ENCODE data around the gene ZPR1.

Gene ZPR1

DNA sequence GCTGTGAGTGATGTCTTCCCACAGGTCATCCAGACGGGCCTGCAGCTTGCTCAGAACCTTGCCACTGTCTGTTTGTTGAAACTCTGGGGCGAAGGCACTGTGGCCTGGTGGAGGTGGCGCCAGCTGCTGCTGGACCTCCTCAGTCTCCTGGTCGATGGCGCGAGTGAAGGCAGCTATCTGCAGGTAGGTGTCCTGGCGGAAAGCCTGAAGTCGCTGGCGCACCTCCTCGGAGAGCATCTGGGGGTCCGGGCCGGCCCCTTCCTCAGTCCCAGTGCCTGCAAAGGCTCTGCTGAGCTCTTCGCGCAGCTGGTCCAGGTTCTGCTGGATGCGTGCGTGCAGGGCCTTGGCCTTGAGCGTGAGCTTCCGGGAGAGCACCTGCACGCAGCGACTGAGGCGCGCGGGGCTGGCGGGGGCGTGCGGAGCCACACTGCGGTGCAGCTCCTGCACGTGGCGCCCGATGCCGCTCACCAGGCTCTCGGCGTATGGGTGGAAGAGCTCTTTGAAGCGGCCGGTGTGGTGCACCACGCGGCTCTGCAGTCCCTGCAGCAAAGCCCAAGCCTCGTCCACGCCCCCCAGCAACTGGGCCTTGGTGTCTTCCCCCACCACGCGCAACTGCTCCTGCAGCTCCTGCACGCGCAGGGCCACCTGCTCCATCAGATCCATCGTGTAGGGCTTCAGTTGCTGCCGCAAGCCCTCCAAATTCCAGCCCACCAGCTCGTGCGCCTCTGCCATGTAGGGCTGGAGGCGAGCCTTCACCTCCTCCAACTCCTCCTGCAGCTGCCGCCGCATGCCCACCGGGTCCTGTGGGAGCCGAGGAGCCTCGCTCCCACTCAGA lies 2.6 kb upstream of the ZPR1 start:
- Mint-ChIP-seq H3K27me3 (peaks cover 17% of the 10 kb centered on the region), H3K4me3 (no peak overlapping the region), H3K4me1 (peaks cover 41% of the 10 kb centered on the region), H3K27ac (no peak overlapping the region), H3K9me3 (no peaks in the 10 kb centered on the region)
- no peak for ATAC-seq
- no peak for DNase-seq

DNA sequence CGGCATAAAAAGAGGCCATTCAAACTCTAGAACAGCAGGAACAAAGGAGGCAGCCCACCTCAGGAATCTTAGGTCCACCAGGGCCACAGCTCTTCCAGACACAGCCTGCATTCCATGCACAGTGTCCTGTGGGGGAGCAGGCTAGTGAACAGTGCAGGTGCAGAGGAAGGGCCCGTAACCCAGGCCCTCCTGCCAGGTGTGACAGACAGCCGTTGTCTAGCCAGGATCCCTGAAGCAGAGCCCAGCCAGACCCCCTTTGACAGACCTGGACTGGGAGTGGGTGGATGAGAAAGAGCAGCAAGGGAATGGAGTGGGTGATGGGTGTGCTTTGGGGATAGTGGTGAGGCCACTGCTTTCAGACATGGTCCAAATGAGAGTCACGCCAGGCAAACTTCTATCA lies 1.2 kb upstream of the ZPR1 start:
- ATAC-seq (no peak), DNase-seq (no peak)
- peak overlapping the region; percentile 78 to 84 for H3K4me3 Mint-ChIP-seq
- peaks cover 8% of the 10 kb centered on the region for H3K27me3 Mint-ChIP-seq
- H3K9me3 Mint-ChIP-seq = no peaks in the 10 kb centered on the region
- H3K27ac Mint-ChIP-seq = no peak overlapping the region
- peaks cover 55% of the 10 kb centered on the region for H3K4me1 Mint-ChIP-seq

DNA sequence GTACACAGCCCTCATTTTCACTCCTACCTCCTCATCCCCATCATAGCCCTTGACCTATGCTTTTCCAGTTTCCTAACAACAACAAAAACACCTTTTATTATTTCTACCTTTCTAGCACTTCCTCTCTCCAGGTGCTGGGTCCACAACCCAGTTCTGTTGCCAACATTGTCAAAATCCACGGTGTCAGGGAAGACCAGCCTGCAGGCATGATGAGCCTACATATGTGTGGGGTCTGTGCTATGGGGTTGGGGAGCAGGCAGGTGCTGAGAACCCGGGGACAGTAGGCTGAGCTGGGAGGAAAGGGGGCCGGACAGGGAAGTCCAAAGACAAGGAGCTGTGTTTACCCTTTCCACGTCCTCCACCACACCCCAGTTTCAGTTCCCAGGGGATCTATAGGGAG lies 711 bp upstream of the ZPR1 start:
- peak overlapping the region; percentile 28 to 89 for H3K27ac Mint-ChIP-seq
- DNase-seq (no peak), ATAC-seq (no peak)
- peaks cover 8% of the 10 kb centered on the region for H3K27me3 Mint-ChIP-seq
- H3K4me1 Mint-ChIP-seq = peaks cover 56% of the 10 kb centered on the region
- H3K9me3 Mint-ChIP-seq = no peaks in the 10 kb centered on the region
- H3K4me3 Mint-ChIP-seq = peak overlapping the region; percentile 78 to 84

DNA sequence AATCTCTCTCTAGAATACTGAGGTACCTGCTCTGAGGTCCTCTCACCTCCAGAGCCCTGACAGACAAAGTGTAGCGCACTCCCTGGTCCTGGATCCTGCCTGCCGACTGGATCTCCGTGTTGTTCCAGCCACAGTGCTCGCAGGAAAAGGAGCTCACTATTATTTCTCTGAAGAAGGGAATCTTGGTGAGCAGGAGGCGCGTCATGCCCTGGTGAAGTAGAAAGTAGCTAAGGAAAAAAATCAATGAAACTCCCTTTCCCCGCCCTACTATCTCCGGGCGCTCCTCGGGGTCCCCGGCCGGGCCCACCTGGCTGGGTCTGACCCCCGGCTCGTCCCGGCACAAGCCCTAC lies 412 bp downstream of the ZPR1 start:
- DNase-seq (no peak), ATAC-seq (peak; percentile 11)
- peaks cover 67% of the 10 kb centered on the region for H3K4me1 Mint-ChIP-seq
- H3K4me3 Mint-ChIP-seq = peak overlapping the region; percentile 78 to 84
- H3K27ac Mint-ChIP-seq = peak overlapping the region; percentile 92 to 94
- H3K9me3 Mint-ChIP-seq = no peaks in the 10 kb centered on the region
- H3K27me3 Mint-ChIP-seq = peaks cover 8% of the 10 kb centered on the region

DNA sequence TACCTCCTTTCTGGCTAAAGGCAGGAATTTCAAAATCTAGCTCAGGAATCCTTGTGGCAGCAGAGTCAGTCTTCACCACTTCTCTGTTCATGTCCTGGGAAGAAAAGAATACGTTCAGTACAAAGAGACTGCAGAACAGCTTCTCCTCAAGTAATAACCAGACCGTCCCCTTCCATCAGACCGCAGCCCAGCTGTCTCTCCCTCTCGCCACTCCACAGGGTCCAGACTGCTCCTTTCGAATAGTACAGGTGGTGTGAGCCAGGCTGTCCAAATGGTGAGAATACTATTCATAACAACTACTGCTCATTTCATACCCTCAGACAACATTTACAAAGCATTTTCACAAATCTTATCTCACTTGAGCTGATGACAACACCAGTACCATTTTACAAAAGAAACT lies 857 bp downstream of the ZPR1 start:
- no peak for ATAC-seq
- peaks cover 72% of the 10 kb centered on the region for H3K4me1 Mint-ChIP-seq

DNA sequence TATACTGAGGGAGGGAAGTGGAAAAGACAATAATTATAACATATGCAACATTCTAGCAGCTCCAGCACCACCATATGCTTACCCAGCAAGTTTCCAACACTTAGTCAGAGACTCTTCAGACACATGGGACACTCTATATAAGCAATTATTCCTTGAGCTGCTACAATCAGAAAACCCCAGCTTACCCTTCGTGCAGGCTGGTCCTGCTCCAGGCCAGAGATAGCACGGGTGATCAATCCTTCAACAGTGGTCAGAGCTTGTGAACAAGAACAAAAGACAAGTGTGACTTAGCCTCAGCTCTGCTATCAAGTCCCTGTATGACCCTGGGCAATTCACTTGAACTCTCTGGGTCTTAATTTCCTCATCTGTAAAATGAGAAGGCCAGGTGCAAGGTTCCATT lies 1.5 kb downstream of the ZPR1 start:
- peak overlapping the region; percentile 78 to 84 for H3K4me3 Mint-ChIP-seq
- peaks cover 74% of the 10 kb centered on the region for H3K4me1 Mint-ChIP-seq
- DNase-seq (no peak), ATAC-seq (no peak)
- H3K9me3 Mint-ChIP-seq = no peaks in the 10 kb centered on the region
- H3K27ac Mint-ChIP-seq = no peak overlapping the region
- peaks cover 8% of the 10 kb centered on the region for H3K27me3 Mint-ChIP-seq

More for the DNA sequence above, 857 bp downstream of the ZPR1 start:
- Mint-ChIP-seq H3K4me3 (peak overlapping the region; percentile 78 to 84), H3K27ac (peak overlapping the region; percentile 92 to 94), H3K27me3 (peaks cover 8% of the 10 kb centered on the region), H3K9me3 (no peaks in the 10 kb centered on the region)
- DNase-seq = no peak

DNA sequence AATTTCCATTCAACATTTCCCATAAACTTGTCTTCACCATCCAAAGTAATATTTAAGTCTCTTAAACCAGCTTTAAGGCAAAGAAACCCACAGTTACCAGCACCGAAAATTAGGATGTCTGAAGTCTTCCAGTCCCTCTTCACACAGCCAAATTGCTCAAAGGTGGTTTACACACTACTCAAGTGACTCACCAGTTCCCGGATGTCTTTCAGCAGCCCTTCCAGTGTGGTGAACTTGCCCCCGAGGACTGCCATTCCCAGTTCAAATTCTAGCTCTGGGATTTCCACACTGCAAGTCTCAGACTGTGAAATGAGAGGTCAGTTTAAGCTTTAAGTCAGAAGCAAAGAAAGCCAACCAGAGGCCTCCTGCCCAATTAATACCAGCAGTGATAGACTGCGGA lies 5.1 kb downstream of the ZPR1 start:
- no peak overlapping the region for H3K27ac Mint-ChIP-seq
- DNase-seq (no peak), ATAC-seq (peak; percentile 41)
- H3K4me3 Mint-ChIP-seq = peak overlapping the region in 1 of 2 donors; percentile 10
- no peaks in the 10 kb centered on the region for H3K9me3 Mint-ChIP-seq
- H3K27me3 Mint-ChIP-seq = no peaks in the 10 kb centered on the region
- peaks cover 85% of the 10 kb centered on the region for H3K4me1 Mint-ChIP-seq

DNA sequence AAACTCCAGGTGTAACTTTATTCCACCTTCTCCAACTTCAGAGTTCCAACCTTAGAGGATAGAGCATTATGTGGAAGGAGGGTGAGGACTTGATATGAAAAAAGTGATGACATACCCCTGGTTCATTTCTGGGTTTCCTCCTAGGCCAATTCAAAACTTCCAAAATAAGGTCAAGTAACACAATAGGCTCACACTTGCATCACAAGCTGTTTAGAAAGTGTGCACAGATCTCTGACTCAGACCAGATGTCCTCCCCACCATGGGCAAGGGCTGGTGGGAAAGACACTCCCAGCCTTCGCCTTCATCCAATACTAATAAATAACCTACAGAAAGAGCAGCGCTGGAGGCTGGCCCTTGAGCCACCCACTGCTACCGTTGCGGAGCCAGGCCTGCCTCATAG lies 9.3 kb downstream of the ZPR1 start:
- Mint-ChIP-seq H3K4me3 (no peak overlapping the region), H3K27me3 (no peaks in the 10 kb centered on the region), H3K9me3 (no peaks in the 10 kb centered on the region), H3K4me1 (peaks cover 82% of the 10 kb centered on the region), H3K27ac (peak overlapping the region in 1 of 2 donors; percentile 27)
- no peak for ATAC-seq
- no peak for DNase-seq

DNA sequence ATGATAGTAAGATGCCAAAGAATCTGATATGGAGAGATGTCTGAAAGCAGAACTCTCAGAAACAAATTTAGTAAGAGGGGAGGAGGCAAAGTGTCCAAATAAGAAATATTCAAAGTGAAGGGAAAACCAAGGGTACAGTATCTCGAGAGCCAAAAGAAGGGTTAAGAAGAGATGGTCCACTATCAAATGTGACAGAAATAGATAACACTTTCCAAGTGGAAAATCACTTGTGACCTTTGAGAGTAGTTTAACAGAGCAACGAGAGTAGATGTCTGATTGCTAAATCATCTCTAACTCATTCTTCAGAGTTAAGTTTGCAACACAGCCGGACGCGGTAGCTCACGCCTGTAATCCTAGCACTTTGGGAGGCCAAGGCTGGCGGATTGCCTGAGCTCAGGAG lies 10.8 kb downstream of the ZPR1 start:
- Mint-ChIP-seq H3K27me3 (no peaks in the 10 kb centered on the region), H3K27ac (no peak overlapping the region), H3K4me3 (no peak overlapping the region), H3K9me3 (no peaks in the 10 kb centered on the region), H3K4me1 (peaks cover 70% of the 10 kb centered on the region)
- no peak for DNase-seq
- ATAC-seq = no peak

DNA sequence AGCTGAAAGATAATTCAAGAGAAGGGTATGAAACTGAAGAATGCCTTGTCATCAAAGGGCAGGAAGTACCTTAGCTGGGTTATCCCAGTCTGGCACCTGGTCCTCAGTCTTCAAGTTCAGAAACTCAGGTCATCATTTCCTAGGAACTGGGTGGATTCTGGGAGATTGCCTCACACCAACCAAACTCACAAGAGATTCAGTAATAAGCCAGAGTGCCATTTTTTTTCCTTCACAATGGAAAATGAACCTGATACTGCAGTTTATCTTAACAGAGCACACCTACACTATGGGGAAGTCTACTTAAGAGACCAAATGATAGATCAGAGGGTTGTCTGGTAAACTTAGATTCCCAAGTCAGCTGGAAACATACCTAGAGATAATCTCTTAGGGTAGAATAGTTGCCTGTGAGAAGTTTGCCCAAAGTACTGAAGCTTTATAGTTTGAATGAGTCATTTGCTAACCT lies 11.3 kb downstream of the ZPR1 start:
- ATAC-seq (no peak), DNase-seq (no peak)
- Mint-ChIP-seq H3K4me3 (no peak overlapping the region), H3K27me3 (no peaks in the 10 kb centered on the region), H3K9me3 (no peaks in the 10 kb centered on the region), H3K27ac (peak overlapping the region in 1 of 2 donors; percentile 23), H3K4me1 (peaks cover 70% of the 10 kb centered on the region)

DNA sequence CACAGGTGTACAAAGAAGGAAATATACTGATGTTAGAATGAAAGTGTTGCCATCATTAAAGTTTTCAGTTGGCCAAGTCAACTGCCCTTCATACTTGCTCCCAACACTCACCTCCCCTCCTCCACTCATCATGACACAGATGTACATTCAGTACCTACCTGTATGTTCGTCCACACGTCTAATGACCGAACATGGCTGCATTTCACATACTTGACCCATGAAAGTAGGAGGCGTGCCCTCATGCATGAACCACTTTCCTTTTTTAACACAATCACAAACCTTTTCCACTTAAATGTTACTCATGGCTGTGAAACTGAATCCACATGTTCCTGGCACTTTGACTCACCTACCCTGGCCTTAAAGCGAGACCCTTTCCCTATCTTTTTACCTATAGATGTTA lies 11.8 kb downstream of the ZPR1 start:
- no peaks in the 10 kb centered on the region for H3K27me3 Mint-ChIP-seq
- peaks cover 71% of the 10 kb centered on the region for H3K4me1 Mint-ChIP-seq
- no peak overlapping the region for H3K27ac Mint-ChIP-seq
- no peak overlapping the region for H3K4me3 Mint-ChIP-seq
- DNase-seq (no peak), ATAC-seq (no peak)
- H3K9me3 Mint-ChIP-seq = no peaks in the 10 kb centered on the region

DNA sequence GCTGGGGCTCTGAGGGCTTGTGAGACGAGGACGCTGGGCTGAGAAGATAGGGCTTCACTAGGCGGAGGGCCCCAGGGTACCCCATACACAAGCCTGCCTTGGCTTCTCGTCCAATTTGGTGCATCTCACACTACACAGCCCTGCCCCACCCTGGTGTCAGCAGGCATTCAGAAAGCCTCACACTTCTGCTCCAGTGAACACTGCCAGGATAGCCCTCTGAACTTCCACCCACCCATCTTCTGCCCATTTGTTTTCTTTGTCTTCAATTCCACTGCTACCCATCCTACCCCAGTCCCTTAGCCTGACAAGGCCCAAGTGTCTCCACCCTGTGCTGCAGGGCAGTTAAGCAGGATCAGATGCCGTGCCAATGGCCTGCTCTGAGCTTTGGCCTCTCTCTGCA lies 13.2 kb downstream of the ZPR1 start:
- DNase-seq (no peak), ATAC-seq (no peak)
- H3K4me1 Mint-ChIP-seq = peaks cover 74% of the 10 kb centered on the region
- no peak overlapping the region for H3K27ac Mint-ChIP-seq
- no peaks in the 10 kb centered on the region for H3K27me3 Mint-ChIP-seq
- no peak overlapping the region for H3K4me3 Mint-ChIP-seq
- no peaks in the 10 kb centered on the region for H3K9me3 Mint-ChIP-seq

DNA sequence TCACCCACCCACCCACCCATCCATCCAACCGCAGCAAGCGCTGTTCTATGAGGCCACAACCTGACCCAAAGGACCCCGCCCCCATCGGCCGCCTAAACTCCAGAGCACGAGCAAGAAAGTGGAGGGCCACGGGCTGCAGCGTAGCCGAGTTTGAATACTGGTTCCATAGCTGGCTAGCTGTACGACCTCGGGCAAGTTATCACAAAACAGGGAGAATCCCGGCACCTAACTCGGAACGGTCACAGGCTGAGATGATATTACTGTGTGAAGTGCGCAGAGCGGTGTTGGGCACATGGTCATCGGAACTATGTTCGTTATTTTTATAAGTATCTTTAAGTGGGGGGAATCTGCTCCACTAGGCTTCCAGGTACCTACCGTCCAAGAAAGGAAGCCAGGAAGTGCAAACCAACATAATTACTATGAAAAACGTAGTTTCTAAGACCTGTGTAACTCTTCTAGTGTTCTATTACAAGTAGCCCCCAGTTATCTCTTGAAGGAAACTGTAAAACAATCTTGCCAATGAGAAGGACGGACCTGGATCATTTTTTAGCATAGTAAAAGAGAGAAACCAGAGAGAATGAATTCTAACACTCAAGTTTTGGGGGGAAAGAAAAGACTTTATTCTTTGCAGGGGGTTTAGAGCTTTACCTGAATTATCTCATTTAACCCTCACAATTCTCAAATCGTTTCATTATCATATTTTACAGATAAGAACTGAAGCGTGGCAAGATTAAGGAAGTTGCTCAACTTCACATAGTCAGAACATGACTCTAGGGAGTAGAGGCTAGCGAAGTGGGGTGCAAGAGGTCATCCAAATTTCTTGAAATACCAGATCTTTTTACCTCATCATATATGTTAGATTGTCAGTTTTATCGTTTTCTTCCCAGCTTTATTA lies 14.4 kb downstream of the ZPR1 start:
- peak; percentile 2 for ATAC-seq
- H3K9me3 Mint-ChIP-seq = no peaks in the 10 kb centered on the region
- no peak for DNase-seq
- peak overlapping the region; percentile 94 to 99 for H3K27ac Mint-ChIP-seq
- H3K4me3 Mint-ChIP-seq = peak overlapping the region; percentile 95 to 98
- peaks cover 70% of the 10 kb centered on the region for H3K4me1 Mint-ChIP-seq
- H3K27me3 Mint-ChIP-seq = no peaks in the 10 kb centered on the region

DNA sequence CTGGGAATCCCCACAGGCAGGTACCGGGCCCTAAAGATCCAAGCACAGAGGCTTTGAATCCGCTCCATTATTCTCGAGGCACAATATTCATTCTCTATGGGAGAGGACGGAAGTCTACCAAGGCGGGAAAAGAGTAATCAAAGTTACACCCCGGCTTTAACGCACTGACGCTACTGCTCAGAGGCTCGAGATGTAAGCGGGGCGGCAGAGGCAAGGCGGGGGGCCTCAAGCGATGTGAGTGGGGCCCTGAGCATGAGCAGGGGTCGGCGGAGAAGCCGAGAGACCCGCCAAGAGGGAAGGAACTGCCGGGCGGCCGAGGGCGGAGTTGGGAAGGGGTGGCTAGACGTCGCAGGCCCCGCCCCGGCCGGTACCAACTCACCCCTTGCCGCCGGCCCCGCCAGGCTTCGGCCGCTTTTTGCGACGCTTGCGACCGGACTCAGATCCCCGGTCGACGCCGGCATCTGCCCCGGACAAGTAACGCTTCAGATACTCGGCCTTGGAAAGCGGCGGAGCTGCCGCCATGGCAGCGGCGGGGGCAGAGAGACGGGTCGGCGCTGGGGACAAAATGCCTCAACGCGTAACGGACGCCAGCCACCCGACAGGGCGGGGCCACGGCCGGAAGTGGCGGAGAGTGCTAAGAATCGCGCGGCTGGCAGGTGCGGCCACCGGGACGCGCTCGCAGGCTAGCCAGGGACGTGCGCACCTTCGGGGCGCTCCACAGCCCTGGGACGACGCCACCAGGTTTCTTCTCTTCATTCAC lies 15.2 kb downstream of the ZPR1 start, which contains the start of gene BUD13:
TSS of gene BUD13 (minus strand) at position 545 of the 760 bp plus-strand sequence. CDS start at position 522, 23 bp downstream.
- DNase-seq = peak; percentile 93 to 95
- Mint-ChIP-seq H3K27me3 (no peaks in the 10 kb centered on the region), H3K9me3 (no peaks in the 10 kb centered on the region), H3K4me3 (peak within 1 kb of the TSS; percentile 95 to 98), H3K4me1 (peaks cover 64% of the 10 kb centered on the region), H3K27ac (peak within 1 kb of the TSS; percentile 99)
- ATAC-seq = peak; percentile 97

DNA sequence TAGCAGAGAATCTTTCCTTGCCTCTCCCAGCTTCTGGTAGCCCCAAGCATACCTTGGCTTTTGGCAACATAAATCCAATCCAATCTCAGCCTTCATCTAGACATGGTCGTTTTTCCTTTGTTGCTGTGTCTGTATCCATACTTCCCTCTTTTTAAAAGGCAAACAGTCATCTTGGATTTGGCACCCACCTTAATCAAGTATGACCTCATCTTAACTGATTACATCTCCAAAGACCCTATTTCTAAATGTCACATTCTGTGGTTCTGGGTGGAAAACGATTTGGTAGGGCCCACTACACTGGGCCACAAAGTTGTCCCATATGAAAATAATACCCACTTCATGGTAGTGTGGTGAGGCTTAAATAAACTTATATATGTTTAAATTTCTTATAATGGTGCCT lies 15.9 kb downstream of the ZPR1 start:
- peaks cover 60% of the 10 kb centered on the region for H3K4me1 Mint-ChIP-seq

More for the DNA sequence above, 15.9 kb downstream of the ZPR1 start:
- Mint-ChIP-seq H3K27me3 (no peaks in the 10 kb centered on the region), H3K4me3 (peak overlapping the region; percentile 95 to 98), H3K27ac (peak overlapping the region; percentile 99), H3K9me3 (no peaks in the 10 kb centered on the region)
- no peak for DNase-seq
- ATAC-seq = no peak
